HG03520 (cell line): ENCODE results near the gene KRT37.
"Not testable (repeated sequence)": the region's sequence is repeated elsewhere in the genome, so short reads cannot be mapped to it uniquely, and the experiment has no call there.

Experiments
- ATAC-seq: cut with Tn5 transposase; IDR thresholded peaks from one replicate; pipeline ENCODE4 v1.9.1; 2021; ENCODE audit warnings: mild to moderate bottlenecking, moderate library complexity; ENCODE audit not compliant: unreplicated experiment

KRT37 gene

DNA sequence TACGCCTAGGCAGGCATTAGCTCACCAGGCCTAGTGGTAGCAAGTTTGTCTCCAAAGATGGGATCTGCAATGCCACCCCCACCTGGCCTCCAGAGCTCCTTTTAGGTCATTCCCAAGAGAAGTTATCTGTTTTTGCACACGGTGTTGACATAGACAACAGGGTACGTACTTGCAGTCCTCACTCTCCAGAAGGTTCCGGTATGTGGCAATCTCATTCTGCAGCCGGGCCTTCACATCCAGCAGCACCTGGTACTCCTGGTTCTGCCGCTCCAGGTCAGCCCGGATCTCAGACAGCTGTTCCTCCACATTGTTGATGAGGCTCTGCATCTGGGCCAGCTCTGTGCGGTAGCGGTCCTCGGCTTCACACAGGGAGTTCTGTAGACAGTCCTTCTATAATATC, 17.2 kb downstream of the KRT37 start:
- no peak for ATAC-seq

DNA sequence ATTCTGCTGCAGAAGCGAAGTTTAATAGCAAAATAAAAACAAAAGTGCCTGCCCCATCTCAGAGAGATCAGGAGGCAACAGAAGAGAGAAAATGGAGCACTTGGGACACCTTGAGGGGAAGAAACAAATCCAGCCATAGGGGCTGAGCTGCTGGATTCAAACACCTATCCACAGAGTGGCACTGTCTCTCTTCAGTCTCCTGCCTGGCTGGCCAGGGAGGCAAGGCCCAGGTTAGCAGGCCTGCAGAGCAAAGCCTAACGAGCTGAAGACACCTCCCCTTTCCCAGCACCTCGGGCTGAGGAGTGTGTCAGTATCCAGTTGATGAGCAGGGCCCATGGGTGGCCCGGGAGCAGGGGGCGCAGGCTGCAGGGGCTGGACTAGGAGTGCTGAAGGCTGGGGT, 18.2 kb downstream of the KRT37 start:
- no peak for ATAC-seq

- no peak for ATAC-seq
Observed at GRCh38 chr17:41404024-41404671, 20.2 kb downstream of the KRT37 start.

GRCh38 chr17:41403404-41404023, 20.9 kb downstream of the KRT37 start:
- no peak for ATAC-seq

DNA sequence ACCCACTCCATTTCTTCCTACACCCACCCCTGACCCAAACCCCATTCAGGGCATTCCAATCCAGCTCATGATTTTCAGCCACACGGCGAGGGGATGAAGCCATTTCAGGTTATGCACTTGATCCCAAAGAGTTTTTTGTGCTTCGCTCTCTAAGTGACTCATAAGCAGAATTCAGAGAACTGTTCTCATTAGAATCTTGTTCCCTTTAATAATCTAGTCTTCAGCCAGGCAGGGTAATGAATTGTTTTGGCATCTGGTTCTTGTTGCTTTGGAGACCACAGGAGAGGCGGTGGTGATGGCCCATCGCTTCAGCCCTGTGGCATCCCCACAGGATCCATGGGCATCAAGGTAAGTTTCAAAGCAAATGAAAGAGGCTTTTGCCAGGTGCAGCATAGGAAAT, 22.2 kb downstream of the KRT37 start:
- no peak for ATAC-seq

- no peak for ATAC-seq
Observed at GRCh38 chr17:41396996-41397660, 27.3 kb downstream of the KRT37 start, which contains the start of gene KRT31. Gene KRT31 (minus strand): TSS chr17:41397608. CDS start chr17:41397539, 69 bp downstream.

GRCh38 chr17:41396340-41396739, 28.0 kb downstream of the KRT37 start:
- no peak for ATAC-seq

DNA sequence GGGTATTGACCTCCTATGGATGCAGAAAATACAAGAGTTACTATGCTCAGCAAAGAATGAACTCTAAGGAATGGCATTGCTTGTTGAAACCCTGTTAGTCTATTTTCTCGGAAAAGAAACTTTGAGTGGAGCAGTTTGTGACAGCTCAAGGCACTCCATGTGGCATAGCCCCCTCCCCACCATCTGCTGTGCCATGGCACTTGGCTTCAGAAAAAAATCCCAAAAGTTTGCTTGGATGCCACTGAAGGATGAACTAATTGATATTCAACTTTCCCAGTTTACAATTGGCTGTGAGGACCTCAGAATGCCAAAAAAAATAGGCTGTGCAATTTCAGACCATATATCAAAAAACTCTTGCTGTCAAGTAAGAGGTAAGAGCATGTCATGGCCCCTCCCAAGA, 28.8 kb downstream of the KRT37 start:
- no peak for ATAC-seq

GRCh38 chr17:41395044-41395443, 29.3 kb downstream of the KRT37 start:
- ATAC-seq: not testable (repeated sequence)

GRCh38 chr17:41394254-41394996, 30.0 kb downstream of the KRT37 start:
- no peak for ATAC-seq

DNA sequence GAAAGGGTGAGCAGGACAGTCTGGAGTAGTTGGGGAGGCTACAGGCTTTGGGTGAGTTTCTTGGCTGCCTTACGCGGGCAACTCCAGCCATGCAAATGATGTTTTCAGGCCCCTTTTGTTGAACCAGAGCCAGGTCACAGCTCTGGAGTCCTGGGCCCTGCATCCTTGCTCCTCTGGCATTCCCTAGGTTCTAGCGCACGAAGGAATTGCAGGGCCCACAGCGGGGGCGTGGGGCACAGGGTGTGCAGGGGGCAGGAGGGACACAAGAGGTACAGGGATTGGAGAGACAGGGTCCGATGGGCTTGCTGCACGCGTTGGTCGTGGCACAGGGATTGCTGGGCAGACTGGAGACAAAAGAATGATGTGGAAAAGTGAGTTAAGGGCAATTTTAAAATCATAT, 30.6 kb downstream of the KRT37 start:
- no peak for ATAC-seq

DNA sequence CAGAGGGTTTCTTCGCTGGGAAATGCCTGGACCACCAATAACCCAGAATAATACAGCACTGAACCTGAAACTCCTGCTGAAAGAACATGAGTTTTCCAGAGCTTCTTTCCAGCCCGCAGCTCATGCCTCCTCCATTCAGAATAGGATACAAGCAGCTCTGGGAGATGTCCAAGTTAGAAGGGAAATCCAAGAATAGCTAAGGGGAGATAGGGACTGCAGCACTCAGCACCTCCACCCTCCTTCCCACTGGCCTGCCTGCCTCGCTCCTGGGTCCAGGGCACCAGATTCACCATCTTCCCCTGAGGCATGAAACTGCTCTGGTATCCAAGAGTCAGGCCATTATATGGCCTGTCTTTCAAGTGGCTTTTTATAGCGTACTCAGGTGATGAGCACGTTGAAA, 31.1 kb downstream of the KRT37 start:
- no peak for ATAC-seq

- ATAC-seq: no peak
Observed at GRCh38 chr17:41392278-41392677, 32.1 kb downstream of the KRT37 start.

DNA sequence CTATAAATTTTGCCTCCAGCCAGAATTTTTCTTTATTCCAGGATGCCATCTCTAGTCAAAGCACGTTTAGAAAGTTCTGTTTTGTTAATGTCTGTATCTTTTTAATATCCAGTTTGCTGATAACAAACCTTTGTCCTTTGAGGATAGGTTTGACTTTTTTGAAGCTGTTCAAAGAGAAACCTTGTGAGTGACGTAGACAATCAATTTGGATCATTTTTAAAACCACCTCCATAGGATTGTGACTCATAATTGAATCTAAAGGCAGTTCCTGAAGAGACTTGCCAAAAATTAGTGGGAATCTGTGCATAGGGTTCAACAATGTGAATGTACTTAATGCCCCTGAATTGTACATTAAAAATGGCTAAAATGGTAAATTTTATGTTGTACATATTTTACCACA, 32.9 kb downstream of the KRT37 start:
- ATAC-seq: no peak

DNA sequence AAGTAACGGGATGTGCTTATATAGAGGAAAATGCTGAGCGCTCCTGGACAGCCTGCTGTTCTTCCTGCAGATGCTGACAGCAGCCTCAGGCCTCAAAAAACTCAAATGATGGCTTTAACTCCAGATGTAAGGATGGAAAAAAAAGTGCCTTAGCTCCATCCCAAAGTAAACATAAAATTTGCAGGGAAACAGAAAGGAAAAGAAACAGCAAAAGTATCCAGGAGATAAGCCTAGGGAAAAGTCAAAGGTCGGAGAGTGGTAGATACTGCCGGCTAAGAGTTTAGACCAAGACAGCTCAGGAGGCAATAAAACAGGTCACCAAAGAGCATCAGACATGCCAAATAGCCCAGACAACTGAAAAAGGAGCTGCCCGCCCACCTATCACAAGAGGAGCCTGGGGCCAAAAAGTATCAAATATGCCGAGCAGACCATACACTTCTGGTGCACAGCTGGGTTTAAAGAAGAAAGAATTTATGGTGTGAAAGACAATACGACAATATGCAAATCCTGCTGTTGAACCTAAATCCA, 33.9 kb downstream of the KRT37 start:
- no peak for ATAC-seq

DNA sequence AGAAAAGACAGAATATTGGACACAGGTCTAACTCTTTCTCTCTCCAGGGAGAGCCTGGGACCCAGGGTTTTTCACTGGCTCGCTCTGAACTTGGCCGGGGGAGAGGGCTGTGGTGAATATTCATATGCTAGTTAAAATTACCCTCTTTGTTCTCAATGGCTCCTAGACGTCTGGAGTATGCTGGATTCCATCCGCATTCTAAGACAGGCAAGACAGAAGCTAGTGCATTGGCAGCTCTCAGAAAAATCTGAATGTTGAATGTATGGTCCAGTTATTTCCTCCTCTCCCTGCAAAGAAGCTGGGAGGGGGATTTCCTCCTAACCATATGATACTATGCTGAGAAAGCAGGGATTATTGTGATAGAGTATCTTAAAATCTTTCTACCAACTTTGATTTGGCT, 36.7 kb downstream of the KRT37 start:
- ATAC-seq: no peak

- ATAC-seq: no peak
Observed at GRCh38 chr17:41386227-41386626, 38.2 kb downstream of the KRT37 start.

DNA sequence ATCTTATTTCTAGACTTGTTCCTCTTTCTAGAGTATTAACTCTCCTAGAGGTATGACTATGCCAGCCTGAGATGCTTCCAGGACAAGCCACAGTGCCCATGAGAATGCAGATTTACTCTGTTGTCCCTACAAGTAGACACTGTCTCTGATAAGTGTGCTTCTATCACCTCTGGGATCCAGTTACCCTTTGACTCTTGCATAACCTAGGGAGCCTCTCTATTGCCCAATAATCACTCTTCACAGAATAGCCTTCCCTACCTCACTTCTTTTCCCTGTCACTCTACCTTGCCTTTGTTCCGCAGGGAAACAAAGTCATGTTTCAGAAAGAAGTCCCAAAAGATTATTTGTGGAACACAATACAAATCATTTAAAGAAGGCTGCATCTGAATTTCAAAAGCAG, 40.7 kb downstream of the KRT37 start:
- ATAC-seq: no peak

- no peak for ATAC-seq
Observed at GRCh38 chr17:41382394-41382793, 42.0 kb downstream of the KRT37 start.

DNA sequence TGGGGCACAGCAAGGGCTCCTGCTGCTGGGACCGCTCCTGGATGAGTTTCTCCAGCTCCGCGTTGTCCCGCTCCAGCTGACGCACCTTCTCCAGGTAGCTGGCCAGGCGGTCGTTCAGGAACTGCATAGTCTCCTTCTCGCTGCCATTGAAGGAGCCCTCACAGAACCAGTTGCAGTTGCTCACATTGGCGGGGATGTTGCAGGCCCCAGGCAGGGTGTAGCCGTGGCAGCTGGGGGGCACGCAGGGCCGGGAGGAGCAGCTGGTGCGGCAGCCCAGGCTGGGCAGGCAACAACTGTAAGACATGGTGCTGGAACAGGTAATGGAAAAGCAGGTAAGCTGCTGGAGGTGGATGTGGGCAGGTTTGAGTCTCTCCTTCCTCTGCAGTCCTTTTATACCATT, 42.4 kb downstream of the KRT37 start, which contains the start of gene KRT34:
TSS of gene KRT34 (minus strand) at position 364 of the 400 bp plus-strand sequence. CDS start at position 304, 60 bp downstream.
- ATAC-seq: not testable (repeated sequence)

DNA sequence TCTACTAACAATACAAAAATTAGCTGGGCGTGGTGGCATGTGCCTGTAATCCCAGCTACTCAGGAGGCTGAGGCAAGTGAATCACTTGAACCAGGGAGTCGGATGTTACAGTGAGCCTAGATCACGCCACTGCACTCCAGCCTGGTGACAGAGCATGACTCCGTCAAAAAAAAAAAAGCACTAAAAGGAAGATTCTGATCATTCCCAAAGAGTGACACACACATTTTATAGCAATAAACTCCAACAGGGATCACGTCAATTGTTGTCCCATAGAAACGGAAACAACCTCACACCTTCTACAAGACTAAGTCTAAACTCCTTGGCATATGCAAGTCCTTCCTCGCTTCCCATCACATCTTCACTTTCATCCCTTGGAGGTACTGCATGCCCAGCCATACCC, 44.3 kb downstream of the KRT37 start:
- ATAC-seq: not testable (repeated sequence)
